ENCODE data around the gene EFCAB14.

Gene EFCAB14

DNA sequence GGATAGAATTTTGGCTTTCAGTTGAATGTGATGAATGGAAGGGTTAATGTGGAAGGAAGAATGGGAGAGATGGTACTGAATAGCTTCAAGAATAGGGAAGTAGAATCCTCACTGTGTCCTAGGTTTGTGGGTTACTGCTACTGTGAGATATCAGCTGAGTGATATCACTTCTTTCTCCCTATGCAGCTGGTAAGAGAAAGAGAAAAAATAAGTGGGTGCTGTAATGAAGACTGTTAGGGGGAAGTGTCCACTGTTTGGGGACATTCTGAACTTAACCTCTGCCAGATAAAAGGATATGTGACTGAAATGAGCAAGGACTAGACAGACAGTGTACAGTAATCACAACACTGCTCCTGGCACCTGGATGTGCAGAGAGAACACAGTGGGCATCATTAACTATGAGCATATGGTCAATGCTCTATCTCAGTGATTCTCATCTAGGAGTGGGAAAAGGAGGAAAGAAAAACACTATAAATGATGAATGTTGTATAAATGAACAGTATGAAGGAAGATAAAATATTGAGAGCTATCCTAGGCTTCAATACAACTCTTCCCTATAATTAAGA, 76.7 kb downstream of the EFCAB14 start:
- no peak for DNase-seq (ENCODE audit: low spot score)
- TF ChIP-seq, protein P1, sequence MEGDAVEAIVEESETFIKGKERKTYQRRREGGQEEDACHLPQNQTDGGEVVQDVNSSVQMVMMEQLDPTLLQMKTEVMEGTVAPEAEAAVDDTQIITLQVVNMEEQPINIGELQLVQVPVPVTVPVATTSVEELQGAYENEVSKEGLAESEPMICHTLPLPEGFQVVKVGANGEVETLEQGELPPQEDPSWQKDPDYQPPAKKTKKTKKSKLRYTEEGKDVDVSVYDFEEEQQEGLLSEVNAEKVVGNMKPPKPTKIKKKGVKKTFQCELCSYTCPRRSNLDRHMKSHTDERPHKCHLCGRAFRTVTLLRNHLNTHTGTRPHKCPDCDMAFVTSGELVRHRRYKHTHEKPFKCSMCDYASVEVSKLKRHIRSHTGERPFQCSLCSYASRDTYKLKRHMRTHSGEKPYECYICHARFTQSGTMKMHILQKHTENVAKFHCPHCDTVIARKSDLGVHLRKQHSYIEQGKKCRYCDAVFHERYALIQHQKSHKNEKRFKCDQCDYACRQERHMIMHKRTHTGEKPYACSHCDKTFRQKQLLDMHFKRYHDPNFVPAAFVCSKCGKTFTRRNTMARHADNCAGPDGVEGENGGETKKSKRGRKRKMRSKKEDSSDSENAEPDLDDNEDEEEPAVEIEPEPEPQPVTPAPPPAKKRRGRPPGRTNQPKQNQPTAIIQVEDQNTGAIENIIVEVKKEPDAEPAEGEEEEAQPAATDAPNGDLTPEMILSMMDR (IDR thresholded peaks at IDR 0.05; ENCODE audit: extremely low read depth, missing control alignments): no peak

- TF ChIP-seq, protein P1 (IDR thresholded peaks at IDR 0.05; ENCODE audit: extremely low read depth, missing control alignments): no peak
Observed at GRCh38 chr1:46639547-46639946, 79.4 kb downstream of the EFCAB14 start.

GRCh38 chr1:46638921-46639320, 80.0 kb downstream of the EFCAB14 start:
- TF ChIP-seq, protein P1 (IDR thresholded peaks at IDR 0.05; ENCODE audit: extremely low read depth, missing control alignments): no peak
- DNase-seq (ENCODE audit: low spot score): no peak

More at GRCh38 chr1:46639547-46639946, 79.4 kb downstream of the EFCAB14 start:
- no peak for DNase-seq (ENCODE audit: low spot score)

- TF ChIP-seq, protein P1 (IDR thresholded peaks at IDR 0.05; ENCODE audit: extremely low read depth, missing control alignments): no peak
- DNase-seq (ENCODE audit: low spot score): no peak
Observed at GRCh38 chr1:46637444-46638083, 81.3 kb downstream of the EFCAB14 start.

GRCh38 chr1:46635205-46635604, 83.7 kb downstream of the EFCAB14 start:
- DNase-seq (ENCODE audit: low spot score): no peak
- TF ChIP-seq, protein P1 (IDR thresholded peaks at IDR 0.05; ENCODE audit: extremely low read depth, missing control alignments): no peak

- TF ChIP-seq, protein P1 (IDR thresholded peaks at IDR 0.05; ENCODE audit: extremely low read depth, missing control alignments): no peak
- no peak for DNase-seq (ENCODE audit: low spot score)
Observed at GRCh38 chr1:46630719-46631118, 88.2 kb downstream of the EFCAB14 start.

Measured in GM20000 (cell line).